Activated T-cell treated with anti-CD3 and anti-CD28 coated beads for 4 hours (primary cell): ENCODE results near the gene B4GALNT3.

Source experiments
- DNase-seq: peaks from one replicate; pipeline ENCODE4 v3.0.0-alpha.2; 2020

B4GALNT3 gene

DNA sequence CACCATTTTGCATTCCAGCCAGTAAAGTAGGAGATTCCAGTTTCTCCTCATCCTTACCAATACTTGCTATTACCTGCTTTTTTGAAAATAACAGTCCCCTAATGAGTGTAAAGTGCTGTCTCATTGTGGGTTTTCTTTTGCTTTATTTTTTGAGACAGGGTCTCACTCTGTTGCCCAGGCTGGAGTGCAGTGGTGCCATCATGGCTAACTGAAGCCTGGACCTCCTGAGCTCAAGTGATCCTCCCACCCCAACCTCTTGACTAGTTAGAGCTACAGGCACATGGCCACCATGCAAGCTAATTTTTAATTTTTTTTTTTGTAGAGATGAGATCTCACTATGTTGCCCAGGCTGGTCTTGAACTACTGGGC is 142.9 kb downstream of the B4GALNT3 start:
- DNase-seq, result no peak

DNA sequence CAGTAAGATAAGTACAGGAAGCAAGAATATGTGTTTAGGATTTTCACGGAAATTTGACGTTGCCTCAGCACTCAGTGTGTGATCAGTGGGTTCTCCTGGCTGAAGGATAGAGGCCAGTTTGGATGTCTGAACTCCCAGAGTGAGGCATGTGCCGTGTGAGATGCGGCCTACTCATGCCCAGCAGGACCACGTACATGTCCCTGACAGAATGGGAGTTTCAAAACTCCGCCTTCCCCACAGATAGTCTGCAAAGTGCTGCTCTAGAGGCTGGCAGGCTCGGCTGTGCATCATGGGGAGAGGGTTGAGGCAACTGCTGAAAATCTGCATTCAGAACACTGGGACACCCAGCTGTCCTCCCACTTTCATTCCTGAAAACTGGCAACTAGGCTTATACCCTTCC is 145.2 kb downstream of the B4GALNT3 start:
- no peak for DNase-seq

DNA sequence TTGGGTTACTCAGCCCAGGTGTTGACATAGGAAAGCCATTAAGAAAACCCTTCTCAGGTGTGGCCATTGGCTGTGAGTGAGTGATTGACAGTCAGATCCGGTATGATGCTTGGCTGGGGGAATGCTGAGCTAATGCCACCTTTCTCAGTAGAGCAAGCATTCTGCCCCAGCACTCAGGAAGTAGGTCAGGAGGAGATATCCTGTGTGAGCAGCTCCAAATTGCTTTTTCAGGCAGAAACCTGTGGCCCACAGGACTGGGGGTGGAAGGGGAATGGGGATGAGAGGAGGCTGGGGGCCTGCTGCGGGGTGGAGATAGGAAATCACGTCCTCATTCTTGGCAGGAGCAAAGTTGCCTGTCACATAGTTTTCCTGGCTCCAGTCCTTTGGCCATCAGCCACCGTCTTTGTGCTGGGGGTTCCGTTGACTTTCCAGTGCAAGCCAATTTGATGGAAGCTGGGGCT is 147.8 kb downstream of the B4GALNT3 start:
- no peak for DNase-seq

DNA sequence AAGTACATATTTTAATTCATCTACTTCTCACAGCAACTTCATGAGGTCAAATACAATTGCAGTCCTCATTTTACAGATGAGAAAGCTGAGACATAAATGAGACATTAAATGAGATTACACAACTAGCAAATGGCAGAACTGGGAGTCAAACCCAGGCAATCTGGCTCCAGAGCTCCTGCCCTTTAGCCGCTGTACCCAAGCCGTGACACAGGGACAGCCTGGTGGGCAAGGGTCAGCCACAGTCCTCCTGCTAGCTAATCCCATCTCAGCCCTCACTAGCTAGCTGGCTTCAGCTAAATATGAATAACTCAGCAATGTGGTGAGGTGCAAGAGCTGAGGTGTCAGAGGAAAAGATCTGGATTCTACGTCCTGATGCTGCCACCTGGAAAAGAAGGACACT is 148.7 kb downstream of the B4GALNT3 start:
- DNase-seq, result no peak

DNA sequence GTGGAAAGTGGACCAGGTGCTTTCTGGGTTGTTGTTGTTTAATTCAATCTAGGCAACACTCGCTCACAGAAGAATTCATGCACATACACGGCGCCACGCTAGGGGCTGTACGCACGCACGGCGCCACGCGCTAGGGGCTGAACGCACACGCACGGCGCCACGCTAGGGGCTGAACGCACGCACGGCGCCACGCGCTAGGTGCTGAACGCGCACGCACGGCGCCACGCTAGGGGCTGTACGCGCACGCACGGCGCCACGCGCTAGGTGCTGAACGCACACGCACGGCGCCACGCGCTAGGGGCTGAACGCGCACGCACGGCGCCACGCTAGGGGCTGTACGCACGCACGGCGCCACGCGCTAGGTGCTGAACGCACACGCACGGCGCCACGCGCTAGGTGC is 149.2 kb downstream of the B4GALNT3 start:
- no peak for DNase-seq

DNA sequence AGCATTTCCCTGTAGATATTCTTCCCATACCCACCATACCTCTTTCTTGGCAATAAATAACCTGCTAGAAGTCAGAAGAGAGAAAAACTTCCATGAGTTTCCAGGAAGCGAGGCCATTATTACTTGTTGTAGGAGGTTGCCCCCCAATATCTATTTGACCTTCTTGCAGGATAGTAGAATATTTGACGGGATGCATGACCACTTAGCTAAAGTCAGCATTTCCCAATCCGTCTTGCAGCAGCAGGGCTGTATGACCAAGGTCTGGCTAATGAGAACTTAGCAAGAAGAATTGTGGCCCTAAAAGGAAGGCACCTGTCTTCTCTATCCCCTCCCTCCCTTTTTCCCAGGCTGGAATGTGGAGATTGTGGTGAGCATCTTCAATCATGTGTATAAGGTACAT is 152.0 kb downstream of the B4GALNT3 start:
- DNase-seq, result no peak

DNA sequence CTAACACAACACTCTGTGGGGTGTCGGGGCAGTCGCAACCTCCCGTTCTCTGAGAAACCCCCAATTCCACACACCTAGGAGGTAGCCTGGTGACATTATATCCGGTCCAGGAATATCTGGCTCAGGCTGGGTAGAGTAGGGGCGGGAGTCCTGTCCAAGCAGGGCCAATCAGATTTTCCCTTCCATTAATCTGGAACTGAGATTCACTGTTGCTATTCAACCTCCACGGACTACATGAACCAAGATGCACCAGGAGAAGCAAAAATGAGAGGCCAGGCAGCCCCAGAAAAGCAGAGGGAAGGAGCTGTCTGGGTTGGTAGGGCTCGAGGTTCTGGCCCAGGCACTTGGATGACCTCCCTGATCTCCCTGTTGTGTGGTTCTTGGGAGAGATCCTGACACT is 152.6 kb downstream of the B4GALNT3 start:
- no peak for DNase-seq

DNA sequence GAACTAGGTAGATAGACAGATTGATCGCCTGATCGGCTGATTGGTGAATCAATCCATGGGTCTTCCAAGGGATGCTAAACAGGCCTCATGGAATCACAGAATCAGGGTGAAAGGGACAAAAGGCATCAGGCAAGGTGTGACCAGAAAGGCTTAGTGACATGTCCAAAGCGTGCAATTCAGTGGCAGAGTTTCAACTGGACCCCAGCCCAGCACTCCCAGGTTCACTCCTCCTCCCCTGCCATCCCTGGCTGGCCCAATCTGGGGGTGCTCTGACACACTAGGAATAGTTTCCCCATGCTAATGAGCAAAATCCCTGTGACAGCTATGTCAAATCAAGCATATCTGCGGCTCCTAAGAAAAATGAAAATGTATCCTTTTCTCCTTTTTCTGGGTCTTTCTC is 153.1 kb downstream of the B4GALNT3 start:
- no peak for DNase-seq
